ENCODE results near the gene ATN1. TPM values are rescaled to one million over a fixed set of nuclear protein-coding genes. Genes with fewer than 3 reads are reported as not detected.
A peak's percentile ranks its signal among the peaks of the same experiment; 100 is the strongest.

Gene ATN1
- total RNA-seq, 2 donors from 2014 or later = 109 to 163 TPM

DNA sequence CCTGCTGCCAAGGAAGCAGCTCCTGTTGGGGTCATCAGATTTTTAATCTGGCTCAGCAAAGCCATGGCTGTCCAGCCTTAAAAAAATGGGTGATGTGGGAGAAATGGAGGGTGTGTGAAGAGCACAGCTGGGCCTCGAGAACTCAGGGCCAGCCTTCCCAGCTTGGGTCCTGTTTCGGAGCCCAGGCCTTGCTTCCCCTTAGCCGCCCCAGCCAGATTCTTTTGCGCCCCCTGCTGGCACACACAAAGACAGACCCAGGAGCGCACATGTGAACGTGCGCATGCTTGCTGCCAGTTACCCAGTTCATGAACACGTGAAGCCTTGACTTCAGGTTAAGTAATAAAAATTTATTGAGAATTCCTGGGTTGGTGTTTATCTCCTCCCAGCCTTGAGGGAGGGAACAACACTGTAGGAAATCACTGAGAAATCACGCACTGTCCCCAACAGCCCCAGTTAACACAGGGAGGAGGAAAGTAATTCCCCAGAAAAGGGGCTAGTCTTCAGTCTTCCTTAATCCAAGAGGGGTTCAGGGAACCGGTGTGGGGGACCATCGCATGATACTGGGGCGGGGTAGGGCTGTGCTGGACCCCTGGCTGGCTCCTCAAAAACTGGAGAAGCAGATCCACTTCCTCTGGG lies 37.4 kb downstream of the ATN1 start:
- Histone ChIP-seq H3K27ac (peak overlapping the region; percentile 55 to 59), H3K9me3 (no peaks in the 10 kb centered on the region), H3K4me1 (ENCODE audit: control insufficient read depth in 1 of 2, low read depth in 2 of 2) (peaks cover 15 to 27% of the 10 kb centered on the region in 2 donors), H3K4me3 (no peak overlapping the region), H3K27me3 (replicated peaks; ENCODE audit: insufficient read depth) (no peaks in the 10 kb centered on the region), H3K36me3 (peaks cover 37% of the 10 kb centered on the region)
- TF ChIP-seq, protein P1, sequence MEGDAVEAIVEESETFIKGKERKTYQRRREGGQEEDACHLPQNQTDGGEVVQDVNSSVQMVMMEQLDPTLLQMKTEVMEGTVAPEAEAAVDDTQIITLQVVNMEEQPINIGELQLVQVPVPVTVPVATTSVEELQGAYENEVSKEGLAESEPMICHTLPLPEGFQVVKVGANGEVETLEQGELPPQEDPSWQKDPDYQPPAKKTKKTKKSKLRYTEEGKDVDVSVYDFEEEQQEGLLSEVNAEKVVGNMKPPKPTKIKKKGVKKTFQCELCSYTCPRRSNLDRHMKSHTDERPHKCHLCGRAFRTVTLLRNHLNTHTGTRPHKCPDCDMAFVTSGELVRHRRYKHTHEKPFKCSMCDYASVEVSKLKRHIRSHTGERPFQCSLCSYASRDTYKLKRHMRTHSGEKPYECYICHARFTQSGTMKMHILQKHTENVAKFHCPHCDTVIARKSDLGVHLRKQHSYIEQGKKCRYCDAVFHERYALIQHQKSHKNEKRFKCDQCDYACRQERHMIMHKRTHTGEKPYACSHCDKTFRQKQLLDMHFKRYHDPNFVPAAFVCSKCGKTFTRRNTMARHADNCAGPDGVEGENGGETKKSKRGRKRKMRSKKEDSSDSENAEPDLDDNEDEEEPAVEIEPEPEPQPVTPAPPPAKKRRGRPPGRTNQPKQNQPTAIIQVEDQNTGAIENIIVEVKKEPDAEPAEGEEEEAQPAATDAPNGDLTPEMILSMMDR (IDR thresholded peaks at IDR 0.05) = peak; percentile 85
- peak; percentile 40 for ATAC-seq (ENCODE audit: insufficient number of reproducible peaks, low FRiP score, low read depth)
- DNase-seq (ENCODE audit: low spot score) = no peak

DNA sequence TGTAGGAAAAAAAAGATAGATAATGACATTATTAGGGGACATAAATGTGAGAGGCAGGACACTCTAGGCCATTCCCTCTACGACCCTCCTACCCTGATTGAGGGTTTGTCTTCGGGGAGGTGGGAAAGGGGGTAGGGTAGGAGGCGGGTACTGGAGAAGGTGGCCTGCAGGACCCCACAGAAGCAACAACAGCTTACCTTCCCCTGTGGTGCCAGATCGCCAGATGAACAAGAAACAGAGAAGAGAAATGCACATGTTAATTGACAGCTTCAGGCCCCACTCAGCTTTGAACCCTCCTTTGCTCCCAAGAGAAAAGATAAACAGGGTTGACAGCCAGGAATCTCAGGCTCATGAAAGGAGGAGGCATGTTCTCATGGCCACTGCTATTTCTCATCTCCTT lies 38.0 kb downstream of the ATN1 start:
- ATAC-seq (ENCODE audit: insufficient number of reproducible peaks, low FRiP score, low read depth) = no peak
- Histone ChIP-seq H3K27ac (peak overlapping the region in 1 of 2 donors; percentile 12), H3K9me3 (no peaks in the 10 kb centered on the region), H3K36me3 (peaks cover 37% of the 10 kb centered on the region), H3K4me1 (ENCODE audit: control insufficient read depth in 1 of 2, low read depth in 2 of 2) (peaks cover 15 to 27% of the 10 kb centered on the region in 2 donors), H3K4me3 (no peak overlapping the region), H3K27me3 (replicated peaks; ENCODE audit: insufficient read depth) (no peaks in the 10 kb centered on the region)
- DNase-seq (ENCODE audit: low spot score) = no peak
- TF ChIP-seq, protein P1 (IDR thresholded peaks at IDR 0.05) = no peak

DNA sequence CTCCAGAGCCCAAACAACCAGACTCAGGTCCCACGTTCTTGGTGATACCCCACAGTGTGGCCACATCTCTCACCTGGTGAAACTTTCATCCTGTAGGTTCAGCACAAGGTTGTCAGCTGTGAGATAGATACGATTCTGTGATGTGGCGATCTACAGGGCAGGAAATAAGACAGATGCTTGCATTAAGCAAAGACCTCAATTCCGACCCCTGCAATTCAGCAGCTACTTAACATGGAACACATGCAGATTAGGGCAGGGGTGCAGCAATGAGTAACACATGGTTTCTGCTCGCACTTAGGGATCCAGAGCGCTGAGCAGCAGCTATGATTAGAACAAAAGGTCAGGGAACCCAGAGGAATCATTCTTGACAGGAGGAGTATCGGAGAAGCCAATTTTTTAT lies 38.6 kb downstream of the ATN1 start:
- TF ChIP-seq, protein P1 (IDR thresholded peaks at IDR 0.05) = no peak
- Histone ChIP-seq H3K4me3 (no peak overlapping the region), H3K27ac (no peak overlapping the region), H3K4me1 (ENCODE audit: control insufficient read depth in 1 of 2, low read depth in 2 of 2) (peaks cover 16 to 23% of the 10 kb centered on the region in 2 donors), H3K27me3 (replicated peaks; ENCODE audit: insufficient read depth) (no peaks in the 10 kb centered on the region), H3K9me3 (no peaks in the 10 kb centered on the region), H3K36me3 (peaks cover 37% of the 10 kb centered on the region)
- DNase-seq (ENCODE audit: low spot score) (no peak), ATAC-seq (ENCODE audit: insufficient number of reproducible peaks, low FRiP score, low read depth) (no peak)

DNA sequence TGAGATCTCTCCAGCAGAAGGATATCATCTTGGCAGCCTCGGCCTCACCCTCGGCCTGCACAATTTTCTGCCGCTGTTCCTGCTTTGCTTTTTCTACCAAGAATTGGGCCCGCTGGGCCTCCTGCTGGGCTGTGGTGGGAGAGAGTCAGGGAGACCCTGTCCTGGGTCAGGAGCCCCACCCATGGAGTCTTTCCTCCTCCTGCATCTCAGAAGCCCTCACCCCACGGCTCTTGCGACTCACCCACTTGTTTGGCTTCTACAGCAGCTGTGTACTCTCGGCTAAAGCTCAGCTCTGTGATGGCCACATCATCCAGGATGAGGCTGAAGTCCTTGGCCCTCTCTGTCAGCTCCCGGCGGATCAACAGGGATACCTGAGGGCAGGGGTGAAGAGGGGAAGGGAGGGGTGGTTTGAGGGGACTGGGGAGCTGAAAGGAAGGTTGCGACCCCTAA lies 39.9 kb downstream of the ATN1 start:
- H3K4me1 ChIP-seq (ENCODE audit: control insufficient read depth in 1 of 2, low read depth in 2 of 2) = peaks cover 17 to 27% of the 10 kb centered on the region in 2 donors
- TF ChIP-seq, protein P1 (IDR thresholded peaks at IDR 0.05) = no peak
- DNase-seq (ENCODE audit: low spot score) (no peak), ATAC-seq (ENCODE audit: insufficient number of reproducible peaks, low FRiP score, low read depth) (no peak)
- H3K9me3 ChIP-seq = no peaks in the 10 kb centered on the region
- no peak overlapping the region for H3K27ac ChIP-seq
- H3K36me3 ChIP-seq = peaks cover 37% of the 10 kb centered on the region
- no peaks in the 10 kb centered on the region for H3K27me3 ChIP-seq (replicated peaks; ENCODE audit: insufficient read depth)
- no peak overlapping the region for H3K4me3 ChIP-seq

DNA sequence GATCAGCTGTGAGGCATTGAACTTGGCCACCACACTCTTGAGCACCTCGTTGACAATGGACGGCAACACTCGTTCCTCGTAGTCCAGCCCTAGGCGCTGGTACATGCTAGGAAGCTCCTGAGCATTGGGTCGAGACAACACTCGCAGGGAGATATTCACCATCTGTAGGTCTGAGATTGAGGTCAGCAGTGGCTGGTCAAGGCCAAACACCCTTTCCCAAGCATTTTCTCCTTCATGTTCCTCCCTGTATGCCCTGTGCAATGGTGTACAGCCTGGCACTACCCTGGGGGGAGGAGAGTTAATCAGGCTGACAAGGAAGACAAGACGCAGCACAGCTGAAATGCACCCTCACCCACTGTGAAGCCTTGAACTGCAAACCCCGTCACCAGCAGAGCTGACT lies 40.7 kb downstream of the ATN1 start:
- peaks cover 37% of the 10 kb centered on the region for H3K36me3 ChIP-seq
- ATAC-seq (ENCODE audit: insufficient number of reproducible peaks, low FRiP score, low read depth) = no peak
- DNase-seq (ENCODE audit: low spot score) = no peak
- H3K4me3 ChIP-seq = no peak overlapping the region
- peaks cover 17 to 27% of the 10 kb centered on the region in 2 donors for H3K4me1 ChIP-seq (ENCODE audit: control insufficient read depth in 1 of 2, low read depth in 2 of 2)
- H3K27ac ChIP-seq = no peak overlapping the region
- H3K9me3 ChIP-seq = no peaks in the 10 kb centered on the region
- H3K27me3 ChIP-seq (replicated peaks; ENCODE audit: insufficient read depth) = no peaks in the 10 kb centered on the region
- TF ChIP-seq, protein P1 (IDR thresholded peaks at IDR 0.05) = no peak
